HG03039 (cell line): ENCODE data around the gene GLYR1.

Experiments used
- ATAC-seq: cut with Tn5 transposase; IDR thresholded peaks from one replicate; pipeline ENCODE4 v1.9.1; 2021; ENCODE audit warnings: mild to moderate bottlenecking, moderate library complexity; ENCODE audit not compliant: unreplicated experiment

GLYR1 gene

DNA sequence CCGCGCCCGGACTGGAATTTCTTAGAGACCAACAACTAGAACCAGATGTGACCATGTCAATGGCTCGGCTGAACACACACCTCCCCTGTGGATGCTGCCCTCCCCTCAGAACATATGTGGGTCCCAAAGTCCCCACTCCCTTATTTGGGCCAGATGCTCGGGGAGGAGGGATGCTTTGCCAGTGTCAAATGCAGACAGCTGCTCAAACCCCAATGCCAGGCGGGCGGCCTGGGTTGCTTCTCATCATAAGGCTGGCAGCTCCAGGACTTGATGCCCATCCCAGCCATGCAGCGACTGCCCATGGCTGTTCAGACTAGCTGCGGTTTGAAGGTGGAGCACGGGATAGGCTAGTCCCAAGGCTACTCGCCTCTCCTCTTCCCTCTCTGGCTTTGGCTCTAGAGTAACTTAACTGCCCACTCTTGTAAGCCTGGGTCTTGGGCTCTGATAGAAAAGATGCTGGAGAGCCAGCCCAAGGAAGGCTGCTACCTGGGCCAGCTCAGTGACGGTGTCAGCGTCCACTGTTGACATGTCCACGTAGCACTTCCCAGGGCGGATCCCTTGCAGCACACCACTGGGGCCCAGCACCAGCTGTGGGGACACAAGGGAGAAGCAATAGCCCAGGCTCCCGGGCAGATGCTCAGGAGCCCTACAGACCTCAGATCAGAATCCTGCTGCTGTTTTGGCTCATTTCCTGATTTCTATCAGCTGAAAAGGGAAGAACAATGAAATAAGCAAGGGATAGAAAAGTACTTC, 33.7 kb downstream of the GLYR1 start:
- no peak for ATAC-seq

DNA sequence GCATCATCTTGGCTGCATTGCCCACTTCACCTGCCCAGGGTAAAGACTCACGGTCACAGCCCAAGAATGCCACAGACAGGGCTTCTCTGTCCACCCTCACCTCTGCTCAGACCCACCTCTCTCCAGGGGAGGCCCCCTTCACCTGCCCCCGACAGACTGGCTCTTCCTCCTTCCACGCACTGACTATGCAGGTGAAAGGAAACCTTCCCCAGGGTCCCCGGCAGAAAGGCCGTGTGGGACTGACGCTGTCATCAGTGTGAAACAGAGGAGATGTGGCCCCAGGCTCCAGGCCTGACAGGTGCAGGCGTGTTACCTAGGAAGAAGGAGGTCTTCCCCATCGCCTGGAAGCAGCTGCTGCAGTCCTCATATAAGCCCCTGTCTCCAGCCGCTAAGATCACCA, 35.3 kb downstream of the GLYR1 start:
- no peak for ATAC-seq

DNA sequence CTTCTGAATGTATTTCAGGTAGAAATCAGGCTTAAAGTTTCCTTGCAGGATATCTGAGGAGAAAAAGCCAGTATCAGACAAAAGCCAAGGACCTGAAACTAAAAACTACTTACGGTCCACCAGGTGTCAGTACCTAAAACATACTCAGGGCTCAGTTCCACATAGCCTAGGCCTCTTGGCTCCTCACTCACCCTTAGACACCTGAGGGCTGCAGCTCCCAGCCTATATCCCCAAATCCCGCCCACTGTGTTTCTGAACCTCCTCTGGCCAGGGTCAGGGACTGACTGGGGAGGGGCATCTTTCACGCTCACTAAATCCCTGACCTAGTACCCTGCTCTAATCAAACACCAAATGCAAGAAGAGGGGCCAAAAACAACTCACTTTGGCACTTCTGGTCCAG, 35.8 kb downstream of the GLYR1 start:
- no peak for ATAC-seq

DNA sequence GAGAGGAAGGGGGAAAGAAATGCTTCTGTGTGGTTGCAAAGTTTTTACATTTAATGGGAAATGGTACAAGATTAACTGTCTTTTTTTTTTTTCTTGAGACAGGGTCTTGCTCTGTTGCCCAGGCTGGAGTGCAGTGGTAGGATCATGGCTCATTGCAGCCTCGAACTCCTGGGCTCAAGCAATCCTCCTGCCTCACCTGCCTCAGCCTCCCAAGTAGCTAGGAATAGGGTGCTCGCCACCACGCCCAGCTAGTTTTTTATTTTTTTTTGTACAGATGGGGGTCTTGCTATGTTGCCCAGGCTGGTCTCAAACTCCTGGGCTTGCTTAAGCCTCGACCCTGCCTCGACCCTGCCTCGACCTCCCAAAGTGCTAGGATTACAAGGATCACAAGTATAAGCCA, 40.8 kb downstream of the GLYR1 start:
- no peak for ATAC-seq

- no peak for ATAC-seq
These were observed 41.9 kb downstream of the GLYR1 start for GRCh38 chr16:4805231-4805630.

- ATAC-seq = no peak
These were observed 43.0 kb downstream of the GLYR1 start for GRCh38 chr16:4803898-4804762.

- no peak for ATAC-seq
These were observed 43.7 kb downstream of the GLYR1 start for GRCh38 chr16:4803401-4803844.

DNA sequence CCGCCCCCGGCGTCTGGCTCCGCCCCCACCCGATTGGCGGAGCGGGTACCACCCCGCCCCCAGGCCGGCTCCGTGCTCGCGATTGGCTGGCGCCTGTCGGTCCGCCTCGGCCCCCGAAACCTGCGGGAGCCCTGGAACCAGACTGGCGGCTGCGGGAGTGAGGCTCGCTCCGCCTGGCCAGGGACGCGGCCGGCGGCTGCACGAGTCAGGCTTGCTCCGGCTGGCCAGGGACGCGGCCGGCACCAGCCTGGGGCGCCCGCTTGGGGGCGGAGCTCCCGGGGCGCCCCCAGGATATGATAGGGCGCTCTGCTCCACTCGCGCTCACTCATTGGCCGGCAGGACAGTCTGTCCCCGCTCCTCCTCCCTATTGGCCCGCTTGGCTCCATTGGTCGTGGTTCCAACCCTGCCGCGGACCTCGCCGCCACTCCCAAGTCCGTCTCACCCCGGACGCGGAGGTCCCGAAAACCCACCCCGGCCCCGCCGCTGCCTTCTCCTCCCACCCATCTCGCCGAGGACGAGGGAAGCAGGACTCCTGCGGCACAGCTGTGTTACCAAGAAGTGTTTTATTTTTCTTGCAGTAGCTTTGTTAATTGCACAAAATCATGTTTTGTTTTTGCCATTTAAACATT, 44.3 kb downstream of the GLYR1 start:
- peak; percentile 89 for ATAC-seq

DNA sequence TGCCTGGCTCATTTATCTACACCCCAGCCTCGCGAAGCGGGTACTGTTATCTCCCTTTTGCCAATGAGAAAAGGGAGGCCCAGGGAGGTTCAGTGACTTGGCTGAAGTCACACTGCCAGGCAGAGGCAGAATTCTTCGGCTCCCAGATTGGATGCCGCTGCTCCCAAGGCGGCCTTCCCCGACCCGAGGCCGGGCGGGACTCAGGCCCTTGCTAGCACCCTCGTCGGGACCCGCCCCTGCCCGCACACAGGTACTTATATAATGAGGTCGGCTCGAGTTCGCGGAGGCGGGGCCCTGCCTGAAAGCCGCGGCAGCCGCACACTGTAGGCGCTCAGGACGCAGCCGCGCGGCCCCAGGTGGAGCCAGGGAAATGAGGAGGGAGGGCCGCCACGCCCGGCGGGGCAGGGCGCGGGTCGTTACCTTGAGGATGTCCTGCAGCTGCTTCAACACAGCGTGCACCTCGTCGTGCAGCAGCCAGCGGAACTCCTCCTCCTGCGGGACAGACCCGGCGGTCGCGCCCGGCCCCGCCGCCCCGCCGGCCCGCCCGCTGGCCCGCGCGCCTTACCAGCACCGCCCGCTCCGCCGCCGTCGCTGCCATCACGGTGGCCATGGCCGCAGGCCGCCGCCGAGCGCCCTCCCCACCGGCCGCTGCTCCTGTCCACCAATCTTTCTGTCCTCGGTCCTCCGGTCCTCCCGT, 45.0 kb downstream of the GLYR1 start, which contains the start of gene ROGDI:
ROGDI (minus strand) TSS at position 672 of the 697 bp plus-strand sequence; CDS start at position 610, 62 bp downstream.
- peak; percentile 39 for ATAC-seq

DNA sequence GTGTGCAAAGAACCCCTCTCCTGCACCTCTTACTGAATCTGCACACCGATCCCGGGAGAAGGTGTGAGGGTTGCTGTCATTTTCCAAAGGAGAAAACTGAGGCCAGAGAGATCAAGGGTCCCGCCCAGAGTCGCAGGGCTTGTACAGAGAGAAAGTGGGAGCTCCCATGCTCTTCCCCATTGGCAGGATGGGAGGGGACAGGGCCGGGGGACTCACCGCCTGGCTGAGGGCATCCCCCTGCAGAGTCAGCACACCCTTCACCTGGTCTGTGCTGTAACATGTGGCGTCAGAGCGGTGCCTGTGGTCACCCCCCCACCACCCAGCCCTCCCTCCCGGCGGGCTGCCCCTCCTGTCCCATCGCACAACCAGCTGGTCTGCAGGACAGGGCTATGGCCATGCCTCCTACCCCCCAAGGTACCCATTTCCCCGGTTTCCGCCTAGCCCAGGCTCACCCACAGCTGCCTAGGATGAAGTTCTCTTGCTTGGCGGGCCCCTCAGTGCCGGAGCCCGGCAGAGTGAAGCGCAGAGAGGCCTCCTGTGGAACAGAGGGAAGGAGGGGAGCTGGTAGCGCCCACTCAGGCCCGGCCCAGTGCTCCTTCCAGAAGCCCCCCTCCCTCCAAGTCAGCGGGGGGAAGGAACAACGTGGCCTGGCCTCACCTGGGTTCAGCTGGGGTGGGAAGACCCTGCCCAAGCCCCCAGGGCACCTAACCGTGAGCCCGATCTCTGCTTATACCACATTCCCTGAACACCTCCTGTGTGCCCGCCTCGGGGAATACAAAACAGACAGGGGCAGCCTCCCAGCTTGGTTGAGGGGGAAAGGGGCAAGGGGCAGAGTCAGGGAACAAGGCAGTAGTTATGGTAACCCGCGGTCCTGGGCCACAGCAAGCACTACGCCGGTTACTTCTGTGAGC, 45.8 kb downstream of the GLYR1 start:
- ATAC-seq = no peak

- no peak for ATAC-seq
These were observed 46.6 kb downstream of the GLYR1 start for GRCh38 chr16:4800290-4801041.

DNA sequence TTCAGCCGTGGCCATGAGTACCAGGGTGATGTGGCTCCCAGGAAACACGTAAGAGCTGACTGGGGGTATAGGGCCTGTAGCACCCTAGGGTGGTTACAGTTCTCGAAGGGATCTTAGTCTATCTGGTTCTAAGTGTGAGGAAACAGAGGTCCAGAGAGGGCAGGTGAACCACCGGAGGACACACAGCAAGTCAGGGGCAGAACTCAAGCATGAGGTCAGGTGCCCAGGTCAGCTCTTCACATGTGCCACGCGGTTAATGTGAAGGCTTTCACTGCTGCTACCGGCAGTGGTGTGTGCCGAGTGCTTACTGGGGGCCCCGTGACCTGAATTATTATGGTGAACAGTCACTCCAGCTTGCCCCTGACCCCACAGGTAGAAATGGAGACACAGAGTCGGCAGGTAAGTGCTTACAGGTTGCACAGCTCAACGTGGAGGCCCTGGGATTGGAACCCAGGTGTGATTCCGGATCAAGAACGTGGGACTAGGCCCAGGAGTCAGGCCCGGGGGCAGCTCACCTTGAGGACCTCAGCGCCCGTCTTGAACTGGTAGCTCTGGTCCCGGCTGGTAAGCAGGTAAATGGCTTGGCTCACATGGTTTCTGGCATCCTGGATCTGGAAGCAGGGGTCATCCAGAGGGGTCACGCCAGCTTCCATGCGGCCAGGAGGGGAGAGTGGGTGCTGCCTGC, 47.8 kb downstream of the GLYR1 start:
- no peak for ATAC-seq

DNA sequence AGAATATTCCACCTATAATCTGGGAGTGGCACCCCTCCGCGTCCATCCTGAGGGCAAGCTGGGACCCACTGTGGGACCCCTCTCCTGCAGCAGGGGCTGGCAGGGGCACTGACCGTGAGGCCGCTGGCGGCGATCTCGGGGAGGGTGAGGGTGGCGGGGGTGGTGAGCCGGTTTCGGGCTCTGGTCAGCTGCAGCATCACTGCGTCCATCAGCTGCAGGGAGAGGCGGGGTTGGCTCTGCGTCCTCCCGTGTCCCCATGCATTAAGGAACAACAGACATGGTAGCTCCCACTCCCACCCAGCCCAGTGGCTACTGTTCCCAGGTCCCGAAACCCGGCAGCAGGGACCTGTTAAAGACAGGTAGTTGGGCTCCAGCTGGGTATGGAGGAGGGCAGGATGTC, 48.6 kb downstream of the GLYR1 start:
- no peak for ATAC-seq

GRCh38 chr16:4797805-4798252, 49.3 kb downstream of the GLYR1 start:
- ATAC-seq = no peak

GRCh38 chr16:4796982-4797804, 49.9 kb downstream of the GLYR1 start:
- ATAC-seq = no peak

DNA sequence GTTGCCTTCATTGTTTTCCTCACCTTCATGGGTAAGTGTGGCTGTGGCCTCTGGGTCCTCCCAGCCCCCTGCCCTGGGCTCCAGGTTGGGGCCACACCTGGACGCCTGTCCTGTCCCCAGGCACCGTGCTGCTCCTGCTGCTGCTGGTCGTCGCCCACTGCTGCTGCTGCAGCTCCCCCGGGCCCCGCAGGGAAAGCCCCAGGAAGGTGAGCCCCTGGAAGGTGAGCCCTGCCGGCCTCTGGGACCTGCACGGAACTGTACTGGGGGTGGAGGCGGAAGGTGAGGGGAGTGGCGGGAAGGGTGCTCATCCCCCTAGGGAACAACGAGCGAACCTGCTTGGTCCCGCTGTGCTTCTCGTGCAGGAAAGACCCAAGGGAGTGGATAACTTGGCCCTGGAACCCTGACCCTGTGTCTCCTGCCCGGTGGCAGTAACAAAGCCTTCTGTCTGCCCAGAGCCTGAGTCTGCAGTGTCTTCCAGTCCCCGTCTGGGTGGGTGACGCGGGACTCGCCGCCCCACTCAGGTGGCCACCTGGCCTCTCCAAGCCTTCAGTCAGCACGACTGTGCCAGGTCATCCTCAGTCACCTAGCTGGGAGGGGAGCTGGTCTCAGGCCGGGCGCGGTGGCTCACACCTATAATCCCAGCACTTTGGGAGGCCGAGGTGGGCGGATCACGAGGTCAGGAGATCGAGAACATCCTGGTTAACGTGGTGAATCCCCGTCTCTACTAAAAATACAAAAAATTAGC, 51.1 kb downstream of the GLYR1 start:
- ATAC-seq = no peak
